ENCODE results near the gene CNTNAP2. TPM values are rescaled to one million over a fixed set of nuclear protein-coding genes. Genes with fewer than 3 reads are reported as not detected.
A peak's percentile ranks its signal among the peaks of the same experiment; 100 is the strongest.
"Not testable (repeated sequence)": the region's sequence is repeated elsewhere in the genome, so short reads cannot be mapped to it uniquely, and the experiment has no call there.

CNTNAP2 gene
- total RNA-seq, 2 donors from 2014 or later: 0.29 to 1.1 TPM

DNA sequence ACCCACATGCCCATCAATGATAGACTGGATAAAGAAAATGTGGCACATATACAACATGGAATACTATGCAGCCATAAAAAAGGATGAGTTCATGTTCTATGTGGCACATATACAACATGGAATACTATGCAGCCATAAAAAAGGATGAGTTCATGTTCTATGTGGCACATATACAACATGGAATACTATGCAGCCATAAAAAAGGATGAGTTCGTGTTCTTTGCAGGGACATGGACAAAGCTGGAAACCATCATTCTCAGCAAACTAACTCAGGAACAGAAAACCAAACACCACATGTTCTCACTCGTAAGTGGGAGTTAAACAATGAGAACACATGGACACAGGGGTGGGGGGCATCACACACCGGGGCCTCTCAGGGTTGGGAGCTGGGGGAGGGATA is 2314.1 kb downstream of the CNTNAP2 start:
- DNase-seq; intact Hi-C loops (cut with DNase I); ATAC-seq: not testable (repeated sequence)

DNA sequence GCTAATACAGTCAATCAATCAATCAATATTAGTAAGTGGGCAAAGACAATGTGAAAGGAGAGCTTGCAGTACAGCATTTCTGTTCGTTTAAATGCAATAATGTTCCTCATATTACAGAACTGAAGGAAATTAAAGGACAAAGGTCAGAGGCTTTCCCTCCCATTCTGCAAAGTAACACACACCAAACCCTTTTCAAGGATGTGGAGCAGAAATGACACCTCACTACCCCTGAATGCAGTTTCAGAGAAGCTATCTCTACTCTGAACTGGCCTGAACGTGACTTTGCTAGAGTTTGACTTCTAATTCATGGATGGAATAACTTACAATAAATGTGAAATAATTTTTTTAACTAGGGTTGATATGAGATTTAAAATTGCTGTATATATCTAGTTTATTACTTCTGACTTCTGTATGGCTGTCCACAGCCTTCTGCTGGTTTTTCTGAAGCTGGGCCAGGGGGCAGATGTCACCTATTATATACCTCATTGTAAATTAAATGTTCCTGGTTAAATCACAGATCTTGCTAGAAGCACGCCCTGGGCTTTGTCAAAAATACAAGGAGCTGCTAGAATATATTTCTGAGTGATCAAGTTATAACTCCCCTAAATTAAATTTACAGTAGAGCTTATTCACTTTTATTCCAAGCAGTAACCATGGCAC is 2317.1 kb downstream of the CNTNAP2 start:
- intact Hi-C loops (cut with DNase I): no loop called here
- ATAC-seq: no peak

DNA sequence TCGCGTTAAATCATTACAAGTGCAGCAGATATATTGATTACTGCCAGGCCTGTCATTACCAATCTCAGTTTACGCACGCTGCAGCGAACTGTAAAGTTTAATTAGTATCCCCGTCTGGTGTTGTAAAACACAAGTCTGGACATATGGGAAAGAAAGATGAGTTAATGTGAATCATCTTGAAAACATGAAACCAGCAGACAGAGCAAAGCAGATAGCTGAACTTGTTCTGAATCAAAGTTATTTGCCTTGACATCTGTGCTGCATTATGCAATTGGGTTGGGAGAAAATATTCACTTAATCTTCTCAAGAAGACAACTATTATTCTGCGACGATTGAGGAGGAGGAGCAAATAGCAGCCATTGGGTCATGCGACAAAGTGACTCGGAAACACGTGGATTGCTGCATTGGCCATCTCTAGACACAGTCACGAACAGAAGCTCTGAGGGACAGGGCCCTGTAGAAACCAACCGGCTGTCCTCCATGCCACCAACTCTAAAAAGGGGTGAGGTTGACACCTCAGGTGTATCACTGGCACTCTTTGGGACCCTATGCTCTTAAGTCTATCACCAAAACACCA is 2317.7 kb downstream of the CNTNAP2 start:
- peak in 1 of 2 donors; percentile 62 for ATAC-seq
- no peak for DNase-seq
- intact Hi-C loops (cut with DNase I): no loop called here

More for the DNA sequence above, 2317.1 kb downstream of the CNTNAP2 start:
- no peak for DNase-seq

DNA sequence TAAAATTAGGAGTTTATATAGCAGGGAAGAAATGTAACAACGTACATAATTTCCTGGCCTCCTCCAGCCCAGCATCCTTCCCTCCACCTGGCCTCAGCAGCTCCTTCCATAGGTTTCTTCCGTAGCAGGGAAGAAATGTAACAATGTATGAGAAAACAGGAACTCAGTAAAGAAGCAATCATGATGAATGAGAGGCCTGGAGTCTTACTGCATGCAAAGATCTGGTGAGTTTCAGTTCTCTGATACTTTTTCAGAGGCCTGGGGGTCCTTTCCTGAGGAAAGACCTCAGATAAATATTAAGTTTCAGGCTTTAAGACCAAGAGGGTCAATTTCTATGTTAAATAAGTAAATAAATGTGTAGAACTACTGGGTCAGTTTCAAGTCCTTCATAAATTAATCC is 2318.3 kb downstream of the CNTNAP2 start:
- DNase-seq: no peak
- no peak for ATAC-seq
- intact Hi-C loops (cut with DNase I): no loop called here

DNA sequence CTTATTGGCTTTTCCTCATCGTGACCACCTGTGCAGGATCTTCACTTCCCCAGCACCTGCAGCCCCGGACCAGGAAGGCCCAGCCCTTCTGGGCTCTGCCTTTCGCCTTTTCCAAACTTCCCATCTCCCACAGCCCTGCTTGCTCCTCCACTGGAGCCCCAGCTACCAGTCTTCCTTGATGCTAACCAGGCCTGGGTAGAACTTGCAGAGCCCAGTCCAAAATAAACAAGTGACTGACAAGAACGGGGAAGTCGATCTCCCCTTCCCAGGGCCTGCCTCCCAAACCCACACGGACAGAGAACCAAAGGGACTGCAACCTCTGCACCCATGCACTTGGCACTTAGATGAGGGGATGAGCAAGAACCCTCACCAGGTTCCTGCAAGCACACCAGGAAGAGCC is 2319.1 kb downstream of the CNTNAP2 start:
- intact Hi-C loops (cut with DNase I): no loop called here
- ATAC-seq: no peak
- no peak for DNase-seq

DNA sequence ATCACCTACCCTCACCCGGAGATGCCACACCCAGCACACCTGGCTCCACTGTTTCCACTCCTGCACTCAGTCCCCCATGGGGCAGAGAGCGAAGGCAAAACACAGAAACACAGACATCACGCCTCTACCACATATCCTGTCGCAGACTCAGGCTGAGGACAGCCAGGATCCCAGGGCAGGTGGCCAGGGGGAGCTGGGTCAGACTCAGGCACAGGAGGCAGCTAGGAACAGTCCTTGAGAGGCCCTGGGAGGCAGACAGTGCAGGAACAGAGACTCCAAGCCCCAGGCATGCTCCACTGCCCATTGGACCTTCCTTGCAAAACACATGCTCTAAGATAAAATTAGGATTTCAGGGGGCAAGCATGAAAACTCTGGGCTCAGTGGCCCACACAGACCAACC is 2319.5 kb downstream of the CNTNAP2 start:
- intact Hi-C loops (cut with DNase I): no loop called here
- ATAC-seq (no peak), DNase-seq (no peak)

DNA sequence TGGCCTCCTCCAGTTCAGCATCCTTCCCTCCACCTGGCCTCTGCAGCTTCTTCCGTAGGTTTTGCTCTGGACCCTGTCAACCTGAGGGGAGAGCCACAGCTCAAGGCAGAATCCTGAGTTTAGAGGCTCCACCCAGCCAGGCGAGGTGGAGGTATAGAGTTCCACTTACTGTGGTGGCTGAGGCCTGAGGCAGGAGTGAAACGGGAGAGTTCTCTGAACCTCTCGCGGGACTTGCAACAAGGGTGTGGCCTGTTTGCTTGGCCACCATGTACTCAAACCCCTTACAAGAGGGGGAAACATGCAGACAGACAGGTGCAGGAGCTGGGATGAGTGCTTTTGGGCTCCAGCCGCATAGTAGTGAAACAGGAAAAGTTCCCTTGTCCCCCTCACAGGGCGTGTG is 2320.0 kb downstream of the CNTNAP2 start:
- intact Hi-C loops (cut with DNase I): no loop called here
- no peak for ATAC-seq
- no peak for DNase-seq

DNA sequence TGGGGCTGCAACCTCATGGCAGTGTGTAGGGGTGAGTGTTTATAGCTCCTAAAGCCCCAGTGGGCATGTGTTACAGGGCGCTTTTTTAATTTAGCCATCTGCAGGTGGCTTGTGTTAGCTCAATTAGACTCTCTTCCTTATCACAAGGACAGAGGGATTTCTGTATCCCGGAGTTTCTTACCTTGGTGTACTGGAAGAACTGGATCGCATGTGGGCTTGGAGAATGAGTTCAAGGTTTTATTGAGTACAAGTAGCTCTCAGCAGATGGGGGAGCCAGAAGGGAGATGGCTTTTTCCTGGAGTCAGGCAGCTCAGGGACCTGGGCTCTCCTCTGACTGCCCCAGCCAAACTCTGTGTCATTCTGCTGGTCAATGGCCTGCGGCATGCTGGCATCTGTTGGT is 2320.4 kb downstream of the CNTNAP2 start:
- intact Hi-C loops (cut with DNase I): no loop called here

DNA sequence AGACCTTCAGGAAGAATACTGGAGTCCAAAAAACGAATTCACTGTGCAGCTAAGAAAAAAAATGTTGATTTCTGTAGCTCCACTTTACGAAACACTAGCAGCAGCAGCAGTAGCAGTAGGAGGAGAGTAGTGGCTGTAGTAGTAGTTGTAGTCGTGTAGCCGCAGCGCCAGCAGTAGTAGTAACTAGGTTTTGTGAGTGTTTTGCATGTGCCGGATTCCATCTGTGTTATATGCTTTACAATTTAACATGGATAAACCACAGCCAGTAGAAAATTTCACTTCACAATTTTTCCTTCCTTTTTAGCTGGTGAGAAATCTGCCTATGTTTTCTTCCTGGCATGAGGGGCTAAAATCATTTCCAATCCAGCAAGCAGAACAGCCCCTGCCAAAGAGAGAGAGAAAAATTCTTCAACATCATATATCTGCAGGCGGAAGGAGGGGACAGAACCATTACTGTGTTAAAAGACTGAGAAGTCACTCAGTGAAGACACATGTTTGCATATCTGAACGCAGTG is 2325.6 kb downstream of the CNTNAP2 start:
- no peak for DNase-seq
- ATAC-seq: no peak
- intact Hi-C loops (cut with DNase I): no loop called here

More for the DNA sequence above, 2320.4 kb downstream of the CNTNAP2 start:
- DNase-seq: no peak
- ATAC-seq: no peak

DNA sequence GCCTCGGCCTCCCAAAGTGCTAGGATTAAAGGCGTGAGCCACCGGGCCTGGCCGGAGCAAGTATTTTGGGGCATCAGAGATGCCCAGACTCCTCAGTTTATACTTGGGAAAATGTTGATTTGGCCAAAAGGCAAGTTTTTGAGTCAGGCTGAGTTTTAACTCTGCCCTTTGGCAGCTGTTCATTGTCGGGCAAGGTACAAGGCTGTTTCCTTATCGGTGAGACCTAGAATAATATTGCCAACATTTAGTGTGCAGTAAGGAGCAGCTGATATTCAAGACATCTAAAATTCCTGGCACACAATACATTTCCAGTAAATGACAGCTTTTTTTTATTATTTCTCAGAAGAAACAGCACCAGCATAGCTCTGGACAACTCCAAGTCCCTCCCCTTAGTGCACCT is 2326.3 kb downstream of the CNTNAP2 start:
- no peak for ATAC-seq
- intact Hi-C loops (cut with DNase I): no loop called here
- no peak for DNase-seq

DNA sequence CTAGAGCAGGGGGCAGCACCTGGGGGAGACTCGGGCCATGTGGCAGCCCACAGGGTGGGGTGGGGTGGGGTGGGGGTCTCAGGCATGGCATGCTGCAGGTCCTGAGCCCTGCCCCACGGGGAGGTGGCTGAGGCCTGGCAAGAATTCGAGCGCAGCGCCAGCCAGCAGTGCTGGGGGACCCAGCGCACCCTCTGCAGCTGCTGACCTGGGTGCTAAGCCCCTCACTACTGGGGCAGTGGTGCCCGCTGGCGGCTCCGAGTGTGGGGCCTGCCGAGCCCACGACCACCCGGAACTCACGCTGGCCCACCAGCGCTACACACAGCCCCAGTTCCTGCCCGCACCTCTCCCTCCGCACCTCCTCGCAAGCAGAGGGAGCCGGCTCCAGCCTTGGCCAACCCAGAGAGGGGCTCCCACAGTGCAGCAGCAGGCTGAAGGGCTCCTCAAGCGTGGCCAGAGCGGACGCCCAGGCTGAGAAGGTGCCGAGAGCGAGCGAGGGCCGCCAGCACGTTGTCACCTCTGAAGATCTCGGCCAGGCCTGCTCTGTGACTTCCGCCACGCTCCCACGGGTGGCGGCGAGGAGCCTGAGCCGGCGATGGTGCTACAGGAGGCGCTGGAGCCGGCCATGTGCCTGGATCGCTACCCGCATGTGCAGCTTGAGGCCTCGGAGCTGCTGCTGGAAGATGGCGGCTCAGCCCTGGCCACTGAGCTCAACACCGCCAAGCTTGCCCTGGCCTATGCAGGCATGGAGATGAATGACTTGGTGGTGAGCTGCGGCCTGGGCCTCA is 2328.9 kb downstream of the CNTNAP2 start:
- intact Hi-C loops (cut with DNase I): no loop called here
- DNase-seq: no peak
- no peak for ATAC-seq

DNA sequence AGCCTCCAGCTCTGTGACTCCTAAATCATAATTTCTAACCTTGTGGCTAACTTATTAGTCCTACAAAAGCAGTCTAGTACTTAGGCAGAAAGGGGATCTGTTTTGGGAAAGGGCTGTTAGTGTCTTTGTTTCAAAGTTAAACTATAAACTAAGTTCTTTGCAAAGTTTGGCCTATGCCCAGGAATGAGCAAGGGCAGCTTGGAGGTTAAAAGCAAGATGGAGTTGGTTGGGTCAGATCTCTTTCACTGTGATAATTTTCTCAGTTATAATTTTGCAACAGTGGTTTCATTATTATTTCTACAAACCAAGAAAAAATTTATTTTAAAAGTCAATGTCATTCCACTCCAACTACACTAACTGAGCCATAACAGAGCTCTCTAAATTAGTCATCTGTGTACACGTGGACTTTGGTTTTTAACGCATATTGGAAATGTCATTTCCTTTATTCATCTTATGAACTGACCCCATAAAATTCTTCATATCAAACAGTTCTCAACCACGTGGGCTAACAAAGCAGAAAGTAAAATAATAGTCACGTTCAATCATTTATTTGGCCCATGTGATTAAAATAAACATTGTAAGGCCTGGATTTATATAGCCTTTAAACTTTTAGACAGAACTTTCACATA is 2330.7 kb downstream of the CNTNAP2 start:
- ATAC-seq (no peak), DNase-seq (no peak)
- intact Hi-C loops (cut with DNase I): no loop called here

DNA sequence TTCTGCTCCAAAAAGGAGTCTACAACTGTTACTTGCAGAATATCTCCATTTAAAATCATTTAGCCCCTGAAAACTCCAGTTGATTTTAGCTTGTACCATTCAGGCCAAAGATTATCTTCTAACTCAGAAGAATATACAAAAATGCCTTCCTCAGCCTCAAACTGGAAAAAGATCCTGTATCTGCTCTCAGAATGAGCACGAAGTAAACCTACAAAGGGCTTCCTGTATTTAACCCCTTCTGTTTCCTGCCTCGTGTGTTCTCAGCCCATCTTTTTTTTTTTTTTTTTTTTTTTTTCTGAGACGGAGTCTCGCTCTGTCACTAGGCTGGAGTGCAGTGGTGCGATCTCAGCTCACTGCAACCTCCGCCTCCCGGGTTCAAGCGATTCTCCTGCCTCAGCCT is 2334.9 kb downstream of the CNTNAP2 start:
- ATAC-seq; intact Hi-C loops (cut with DNase I); DNase-seq: not testable (repeated sequence)

DNA sequence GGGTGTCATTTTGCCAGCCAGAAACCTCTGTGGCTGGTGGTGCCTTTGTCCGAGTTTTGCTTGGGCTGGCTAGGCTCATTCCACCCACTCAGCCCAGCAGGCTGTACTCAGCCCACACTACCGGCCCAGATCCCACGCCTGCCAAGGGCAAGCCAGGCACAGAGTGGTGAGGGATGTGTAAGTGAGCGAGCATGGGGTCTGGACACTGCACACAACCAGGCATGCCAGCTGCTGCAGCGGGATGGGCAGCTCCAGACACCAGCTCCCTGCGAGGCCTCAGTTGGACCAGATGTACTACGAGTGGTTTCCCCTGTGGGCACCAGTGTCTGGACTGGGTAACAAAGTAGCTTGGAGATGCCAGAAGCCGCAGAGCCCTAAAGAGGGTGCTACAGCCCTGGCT is 2339.8 kb downstream of the CNTNAP2 start:
- DNase-seq (no peak), ATAC-seq (no peak)
- intact Hi-C loops (cut with DNase I): no loop called here

DNA sequence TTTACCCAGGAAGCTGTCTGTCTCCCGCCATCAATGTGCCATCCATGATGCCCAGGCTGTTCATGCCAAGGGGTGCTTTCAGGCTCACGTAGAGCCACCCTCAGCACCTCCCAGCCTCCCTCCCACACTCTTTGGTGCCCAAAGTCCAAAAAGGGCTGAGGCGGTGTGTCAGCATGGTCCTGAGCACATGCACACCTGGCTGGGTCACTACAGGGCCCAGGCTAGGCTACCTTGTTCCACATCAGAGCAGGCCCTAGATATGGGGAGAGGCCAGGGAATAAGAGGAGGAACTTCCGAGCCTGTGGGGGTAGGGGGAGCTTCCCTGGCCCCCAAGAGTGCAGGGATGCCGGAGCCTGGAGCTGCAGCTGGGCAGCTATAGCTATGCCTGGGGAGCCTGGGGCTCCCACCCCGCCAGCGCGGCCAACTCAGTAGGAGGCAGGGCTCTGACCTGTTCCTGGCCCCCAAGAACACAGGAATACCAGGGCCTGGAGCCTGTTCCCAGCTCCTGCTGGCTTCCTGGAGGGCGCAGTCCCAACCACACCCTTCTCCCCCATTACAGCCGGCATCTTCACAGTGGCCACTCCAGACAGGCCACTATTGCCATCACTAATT is 2340.8 kb downstream of the CNTNAP2 start:
- no peak for ATAC-seq
- no peak for DNase-seq
- intact Hi-C loops (cut with DNase I): no loop called here

DNA sequence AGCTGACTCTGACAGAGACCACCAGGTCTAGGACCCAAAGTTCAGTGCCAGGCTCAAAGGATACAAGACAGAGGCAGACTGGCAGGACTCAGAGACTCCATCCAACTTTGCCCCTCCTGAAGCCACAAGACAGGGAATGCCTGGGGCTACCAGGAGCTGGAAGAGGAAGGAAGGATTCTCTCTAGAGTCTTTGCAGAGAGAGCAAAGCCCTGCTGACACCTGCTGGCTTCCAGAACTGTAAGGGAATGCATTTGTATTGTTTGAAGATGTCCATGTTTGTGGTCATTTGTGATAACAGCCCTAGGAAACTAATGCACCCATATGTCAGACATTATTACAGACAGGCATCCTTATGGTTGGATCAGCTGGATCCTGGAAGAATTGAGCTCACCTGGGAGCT is 2341.7 kb downstream of the CNTNAP2 start:
- intact Hi-C loops (cut with DNase I): no loop called here
- DNase-seq (no peak), ATAC-seq (no peak)

DNA sequence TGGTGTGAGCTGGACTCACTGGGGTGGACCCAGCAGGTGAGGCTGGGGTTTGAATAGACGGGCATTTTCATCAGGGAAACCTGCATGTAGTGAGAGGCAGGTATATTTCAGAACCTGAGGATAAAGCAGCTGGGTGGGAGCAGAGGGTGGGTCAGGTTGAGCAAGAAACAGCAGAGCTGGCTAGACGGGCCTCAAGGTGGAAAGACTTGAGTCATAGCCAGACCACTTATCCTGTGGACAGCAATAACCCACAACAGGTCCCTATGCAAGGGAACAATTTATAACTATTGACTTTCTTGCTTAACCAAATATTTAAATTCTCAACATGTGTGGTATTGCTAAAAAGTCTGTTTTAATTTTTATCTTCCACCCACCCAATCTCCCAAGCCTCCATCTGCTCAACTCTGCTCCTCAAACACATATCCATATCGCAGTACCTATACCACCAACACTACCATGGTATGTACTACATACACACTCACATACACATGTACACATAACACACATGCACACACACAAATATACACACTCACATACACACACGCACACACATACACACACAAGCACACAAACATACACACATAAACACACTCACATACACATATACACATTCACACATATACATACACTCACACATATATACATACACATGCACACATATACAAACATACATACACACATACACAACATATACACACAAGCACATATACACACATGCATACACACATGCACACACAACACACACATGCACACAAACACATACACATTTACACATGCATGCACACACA is 2345.0 kb downstream of the CNTNAP2 start:
- no peak for DNase-seq
- no peak for ATAC-seq
- intact Hi-C loops (cut with DNase I): no loop called here

DNA sequence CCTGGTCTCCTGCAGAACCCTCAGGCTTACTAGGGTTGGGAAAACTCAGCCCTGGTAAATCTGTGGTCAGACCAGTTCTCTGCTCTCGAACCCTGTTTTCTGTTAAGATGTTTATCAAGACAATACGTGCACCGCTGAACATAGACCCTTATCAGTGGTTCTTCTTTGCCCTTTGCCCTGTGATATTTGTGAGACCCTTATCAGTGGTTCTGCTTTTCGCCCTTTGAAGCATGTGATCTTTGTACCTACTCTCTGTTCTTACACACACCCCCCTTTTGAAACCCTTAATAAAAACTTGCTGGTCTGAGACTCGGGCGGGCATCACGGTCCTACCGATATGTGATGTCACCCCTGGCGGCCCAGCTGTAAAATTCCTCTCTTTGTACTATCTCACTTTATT is 2346.2 kb downstream of the CNTNAP2 start:
- intact Hi-C loops (cut with DNase I); ATAC-seq; DNase-seq: not testable (repeated sequence)

DNA sequence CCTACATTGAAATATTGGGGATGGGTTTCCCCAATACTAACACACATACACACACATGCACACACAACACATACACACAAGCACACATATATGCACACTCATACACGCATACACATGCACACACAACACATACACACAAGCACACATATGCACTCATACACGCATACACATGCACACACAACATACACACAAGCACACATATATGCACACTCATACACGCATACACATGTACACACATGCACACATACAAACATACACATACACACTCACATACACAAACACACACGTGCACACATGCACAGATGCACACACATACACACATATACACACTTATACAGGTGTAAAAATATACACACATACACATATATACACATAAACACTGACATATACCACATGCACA is 2346.6 kb downstream of the CNTNAP2 start:
- ATAC-seq (no peak), DNase-seq (no peak)
- intact Hi-C loops (cut with DNase I): no loop called here

All from left cardiac atrium (tissue), 4 donors.